HG03520 (cell line): ENCODE results near the gene PJA1.

Source experiments
- ATAC-seq: cut with Tn5 transposase; IDR thresholded peaks from one replicate; pipeline ENCODE4 v1.9.1; 2021; ENCODE audit warnings: mild to moderate bottlenecking, moderate library complexity; ENCODE audit not compliant: unreplicated experiment

PJA1 gene

DNA sequence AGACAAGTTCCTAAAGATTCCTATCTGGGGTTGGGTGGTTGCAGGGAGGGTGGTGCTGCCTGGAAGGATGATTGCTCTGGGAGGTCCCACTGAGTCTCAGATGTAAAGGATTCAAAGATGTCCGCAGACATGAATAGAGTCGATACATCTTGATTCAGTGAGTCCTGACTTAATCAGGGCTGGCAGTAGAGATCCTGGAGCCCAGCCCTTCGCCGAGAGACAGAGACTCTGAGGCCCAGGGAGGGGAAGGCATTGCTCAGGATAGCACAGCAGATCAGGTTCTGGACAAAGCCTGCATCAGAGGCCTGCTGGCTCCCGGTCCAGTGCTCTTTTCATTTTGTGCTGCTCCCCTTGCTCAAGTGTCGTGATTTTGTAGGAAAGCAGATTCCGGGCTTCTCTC, 21.7 kb downstream of the PJA1 start:
- no peak for ATAC-seq

DNA sequence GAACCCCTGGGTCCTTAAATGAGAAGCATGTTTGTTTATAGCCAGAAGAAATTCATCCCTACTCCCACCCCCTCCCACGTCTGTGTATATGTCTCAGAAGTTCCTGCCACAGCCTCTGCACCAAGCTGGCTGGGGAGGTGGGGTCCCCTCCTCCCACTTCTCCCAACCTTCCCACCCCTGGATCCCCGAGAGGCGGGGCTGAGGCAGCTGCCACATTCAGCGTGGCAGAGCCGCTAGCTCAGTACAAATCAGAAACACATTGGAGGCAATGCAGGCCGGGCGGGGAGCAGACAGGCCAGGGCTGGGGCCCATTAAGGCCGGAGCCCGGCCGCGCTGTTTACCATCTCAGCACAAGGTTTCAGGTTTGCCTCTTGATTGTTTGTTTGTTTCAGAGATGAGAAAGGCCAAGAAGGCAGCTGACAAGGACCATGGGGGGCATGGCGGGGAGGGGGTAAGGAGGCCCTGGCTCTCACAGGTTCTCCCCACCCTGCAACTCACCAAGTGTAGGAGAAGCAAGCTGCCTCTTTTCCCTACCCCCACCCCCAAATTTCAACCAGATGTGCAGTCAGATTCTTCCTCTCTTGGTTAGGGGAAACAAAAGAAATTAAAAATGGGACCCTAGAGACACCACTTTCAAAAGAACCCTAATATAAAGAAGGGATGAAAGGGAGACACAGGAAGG, 22.3 kb downstream of the PJA1 start:
- ATAC-seq: no peak

DNA sequence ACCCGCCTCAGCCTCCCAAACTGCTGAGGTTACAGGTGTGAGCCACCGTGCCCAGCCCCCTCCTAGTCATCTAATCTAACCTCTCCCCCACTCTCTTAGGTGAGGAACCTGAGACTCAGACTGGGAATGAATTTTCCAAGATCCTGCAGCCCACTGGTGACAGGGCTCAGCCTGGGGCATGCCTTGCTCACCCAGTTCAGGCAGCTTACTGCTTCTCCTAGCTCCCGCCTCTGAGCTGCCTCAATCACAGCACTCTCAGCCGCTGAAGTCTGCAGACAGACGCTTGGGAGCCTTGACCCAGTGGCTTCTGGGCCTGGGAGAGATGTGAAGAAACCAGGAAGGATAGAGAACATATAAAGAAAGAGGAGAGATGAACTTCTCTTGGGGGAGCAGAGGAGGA, 24.4 kb downstream of the PJA1 start:
- no peak for ATAC-seq

DNA sequence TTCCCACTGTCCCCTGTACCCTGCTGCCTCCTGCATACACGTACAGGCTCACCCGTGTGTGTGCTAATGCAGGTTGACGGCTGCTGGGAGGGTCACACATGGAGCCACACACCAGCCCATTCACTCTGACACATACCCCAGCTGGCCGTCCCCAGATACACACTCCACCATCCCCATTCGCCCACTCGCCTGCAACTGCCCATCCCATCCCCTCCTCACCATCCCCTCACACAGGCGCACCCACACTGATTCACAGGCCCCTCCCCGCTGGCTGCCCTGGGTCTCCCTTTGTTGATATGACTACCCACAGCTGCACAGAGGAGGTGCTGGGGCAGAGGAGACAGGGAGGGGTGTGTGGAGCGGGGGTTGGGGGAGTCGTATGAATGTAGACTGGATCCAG, 25.7 kb downstream of the PJA1 start:
- no peak for ATAC-seq

DNA sequence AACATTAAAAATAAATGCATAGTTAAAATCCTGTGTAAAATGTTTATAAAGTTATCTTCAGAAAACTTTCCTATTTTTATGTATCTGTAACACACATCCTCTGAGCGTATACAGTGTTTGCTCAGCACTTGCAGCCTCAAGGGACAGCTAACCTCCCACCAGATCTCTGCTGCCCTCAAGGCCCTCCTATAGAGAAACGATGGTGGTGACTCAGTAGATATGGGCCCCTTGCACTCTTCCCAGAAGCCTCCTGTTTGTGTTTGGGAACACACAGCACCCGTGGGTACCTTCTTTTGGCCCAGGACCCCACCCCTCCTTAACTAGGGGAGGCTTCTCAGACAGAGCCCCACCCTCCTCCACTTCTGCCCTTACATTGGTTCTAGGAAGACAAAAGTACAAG, 26.7 kb downstream of the PJA1 start:
- no peak for ATAC-seq

DNA sequence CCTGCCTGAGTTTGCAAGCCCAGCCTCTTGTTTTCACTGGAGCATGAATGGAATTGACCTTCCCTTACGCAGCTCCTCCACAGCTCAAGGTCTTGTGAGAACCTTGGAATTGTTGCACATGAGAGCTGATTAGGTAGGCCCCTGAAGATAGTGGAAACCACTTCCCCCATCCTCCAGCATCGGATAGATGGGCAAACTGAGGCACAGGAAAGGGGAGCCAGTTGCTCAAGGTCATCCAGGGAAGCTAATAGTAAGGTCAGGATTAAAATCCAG, 27.2 kb downstream of the PJA1 start:
- ATAC-seq: no peak

DNA sequence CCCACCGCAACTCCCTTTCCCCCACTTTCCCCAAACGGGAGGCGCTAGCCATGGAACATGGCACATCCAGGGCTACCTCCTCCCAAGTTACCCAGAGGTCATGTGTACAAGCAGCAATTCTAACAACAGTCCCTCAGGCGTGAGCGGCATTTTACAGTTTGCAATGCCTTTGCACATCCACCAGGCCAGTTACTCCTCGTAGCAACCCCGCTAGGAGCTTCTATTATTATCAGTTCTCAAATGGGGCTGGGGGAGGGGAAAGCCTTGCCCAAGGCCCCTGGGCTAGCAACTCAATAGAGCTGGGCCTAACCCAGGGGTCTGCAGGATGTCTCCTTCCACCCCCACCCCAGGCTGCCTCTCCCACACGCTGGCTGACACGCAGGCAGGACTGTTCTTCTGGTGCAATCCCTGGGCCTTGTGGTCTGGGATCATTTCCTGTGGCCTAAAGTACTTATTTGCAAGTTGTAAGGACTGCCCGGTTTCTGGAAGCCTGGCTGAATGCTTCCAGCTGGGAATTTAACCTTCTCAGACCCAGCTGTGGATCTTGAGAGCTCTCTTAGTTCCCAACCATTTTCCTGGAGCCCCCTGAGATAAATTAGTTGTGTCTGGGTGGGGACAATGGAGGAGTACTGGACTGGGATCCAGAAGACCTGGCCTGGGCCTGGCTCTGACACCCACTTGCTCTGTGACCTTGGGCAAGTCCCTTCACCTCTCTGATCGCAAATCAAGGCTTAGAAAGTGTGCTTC, 27.7 kb downstream of the PJA1 start:
- ATAC-seq: no peak

DNA sequence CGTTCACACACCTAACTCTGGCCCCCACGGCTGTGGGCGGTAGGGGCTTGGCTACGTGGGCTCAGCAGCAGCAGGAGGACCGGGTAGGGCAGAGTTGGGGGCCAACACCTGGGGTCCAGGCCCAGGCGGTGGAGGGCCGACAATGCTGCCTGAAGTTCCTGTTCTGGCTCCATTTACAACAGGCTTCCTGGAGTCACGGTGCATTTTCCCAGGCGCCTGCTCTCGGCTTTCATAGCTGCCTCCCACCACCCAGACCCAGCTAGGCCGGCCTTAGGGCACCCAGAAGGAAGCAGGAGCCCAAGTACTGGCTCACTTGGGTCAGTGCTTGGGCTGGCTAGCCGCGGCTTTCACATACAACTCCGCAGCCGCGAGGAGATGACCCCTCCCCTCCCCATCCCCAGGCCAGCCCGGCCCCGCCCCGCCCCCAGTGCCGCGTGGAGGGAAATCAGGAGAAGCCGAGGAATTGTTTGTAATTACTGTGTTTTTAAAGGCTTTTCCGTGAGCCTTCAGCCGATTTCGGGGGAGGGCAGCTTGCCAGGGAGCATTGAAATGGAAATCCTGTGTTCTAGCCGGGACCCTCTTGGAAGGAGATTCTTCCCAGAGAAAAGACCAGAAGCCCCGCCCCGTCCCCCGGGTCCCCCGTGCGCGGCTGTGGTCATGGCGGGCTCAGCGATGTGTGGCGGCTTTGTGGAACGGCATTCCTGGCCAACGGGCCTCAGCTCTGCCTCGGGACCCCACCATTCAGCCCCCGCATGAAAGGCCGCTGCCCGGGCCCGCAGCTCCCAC, 28.5 kb downstream of the PJA1 start:
- no peak for ATAC-seq

DNA sequence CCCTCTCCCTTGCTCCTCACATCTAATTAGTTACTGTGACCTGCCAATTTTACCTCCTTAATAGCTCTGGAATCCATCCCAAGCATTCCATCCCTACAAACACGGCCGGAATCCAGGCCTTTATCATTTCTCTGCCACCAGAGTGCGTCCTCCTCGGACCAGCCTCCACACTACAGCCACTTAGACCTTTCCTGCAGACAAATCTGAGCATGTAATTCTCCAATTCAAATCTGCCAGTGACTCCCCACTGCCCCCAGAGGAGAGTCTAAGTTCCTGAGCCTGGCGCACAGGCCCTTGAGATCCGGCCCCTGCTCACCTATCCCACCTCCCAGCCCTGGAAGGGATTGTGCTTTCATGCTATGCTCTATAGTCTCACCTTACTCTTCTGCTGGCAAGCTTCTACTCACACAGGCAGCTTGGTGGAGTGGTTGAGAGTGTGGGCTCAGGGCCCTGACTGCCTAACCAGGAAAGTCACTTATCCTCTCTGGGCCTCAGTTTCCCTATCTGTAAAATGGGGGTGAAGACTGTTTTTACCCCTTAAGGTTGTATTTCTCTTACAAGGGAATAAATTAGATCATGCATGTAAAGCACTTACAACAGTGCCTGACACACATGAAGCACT, 31.2 kb downstream of the PJA1 start:
- no peak for ATAC-seq

DNA sequence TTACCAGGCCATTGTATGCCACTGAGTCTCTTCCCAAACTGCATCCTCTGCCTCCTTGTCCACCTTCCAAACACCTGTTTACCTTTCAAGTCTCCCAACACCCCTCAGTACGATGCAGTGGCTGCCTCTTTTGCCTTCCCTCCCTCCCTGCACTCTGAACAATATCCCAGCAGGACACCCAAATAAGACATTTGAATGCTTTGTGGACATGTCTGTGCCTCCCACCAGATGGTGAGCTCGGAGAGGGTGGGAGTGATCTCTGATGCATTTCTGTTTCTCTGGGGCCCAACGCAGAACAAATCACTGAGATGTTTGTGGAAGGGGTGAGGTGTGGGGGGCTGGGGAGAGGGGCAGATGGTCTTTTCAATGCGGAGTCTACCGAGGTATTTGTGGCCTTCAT, 33.4 kb downstream of the PJA1 start:
- no peak for ATAC-seq

DNA sequence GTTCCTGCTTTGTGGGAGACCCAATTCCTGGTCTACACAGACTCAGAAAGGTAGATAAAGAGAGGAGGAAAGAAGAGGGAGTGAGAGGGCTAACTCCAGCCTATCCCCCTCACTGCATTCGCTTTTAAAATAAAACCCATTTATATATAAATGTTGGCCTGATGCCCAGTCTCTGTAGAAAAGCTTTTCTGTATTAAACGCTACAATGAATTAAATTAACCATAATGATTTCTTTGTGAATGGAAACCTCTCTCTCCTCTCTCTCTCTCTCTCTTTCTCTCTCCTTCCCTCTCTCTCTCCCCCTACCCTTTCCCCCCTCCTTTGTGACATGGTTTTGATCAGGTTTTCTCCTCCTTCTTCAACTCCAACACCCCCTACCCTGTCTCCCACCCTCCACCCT, 34.8 kb downstream of the PJA1 start:
- ATAC-seq: no peak

DNA sequence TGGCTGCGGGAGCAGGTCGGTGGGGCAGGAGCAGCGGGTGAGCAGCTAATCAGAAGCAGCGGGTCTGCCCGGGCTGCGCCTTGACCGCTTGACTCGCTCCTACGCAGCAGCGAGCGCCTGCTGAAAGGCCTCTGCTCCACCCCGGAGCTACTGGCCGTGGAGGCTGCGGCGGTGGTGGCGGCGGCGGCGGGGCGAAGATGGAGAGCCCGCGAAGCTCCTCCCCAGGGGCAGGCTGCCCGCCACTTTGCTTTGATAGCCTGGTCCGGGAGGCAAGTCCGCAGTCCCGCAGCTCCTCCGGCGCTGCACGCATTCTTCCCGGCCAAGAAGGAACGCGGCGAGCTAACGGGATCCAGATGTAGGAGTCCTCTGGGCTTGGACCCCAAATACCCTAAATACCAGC, 36.7 kb downstream of the PJA1 start:
- no peak for ATAC-seq

DNA sequence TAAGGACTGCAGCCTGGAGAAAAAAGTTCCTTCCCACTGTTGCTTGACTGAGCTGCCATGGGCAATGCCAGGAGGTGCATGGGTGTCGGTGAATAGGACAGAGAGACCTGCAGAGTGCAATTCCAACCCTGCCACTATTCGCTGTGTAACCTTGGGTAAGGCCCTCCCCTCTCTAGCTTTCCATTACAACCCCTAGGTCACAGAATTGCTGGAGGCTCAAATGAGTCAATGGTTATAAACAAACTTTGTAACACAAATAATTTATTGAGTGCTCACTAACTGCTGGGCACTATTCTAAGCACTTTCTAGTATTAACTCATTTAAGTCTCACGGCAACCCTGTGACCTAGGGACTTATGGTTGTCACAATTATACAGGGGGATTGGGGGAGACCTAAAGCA, 37.8 kb downstream of the PJA1 start:
- no peak for ATAC-seq

DNA sequence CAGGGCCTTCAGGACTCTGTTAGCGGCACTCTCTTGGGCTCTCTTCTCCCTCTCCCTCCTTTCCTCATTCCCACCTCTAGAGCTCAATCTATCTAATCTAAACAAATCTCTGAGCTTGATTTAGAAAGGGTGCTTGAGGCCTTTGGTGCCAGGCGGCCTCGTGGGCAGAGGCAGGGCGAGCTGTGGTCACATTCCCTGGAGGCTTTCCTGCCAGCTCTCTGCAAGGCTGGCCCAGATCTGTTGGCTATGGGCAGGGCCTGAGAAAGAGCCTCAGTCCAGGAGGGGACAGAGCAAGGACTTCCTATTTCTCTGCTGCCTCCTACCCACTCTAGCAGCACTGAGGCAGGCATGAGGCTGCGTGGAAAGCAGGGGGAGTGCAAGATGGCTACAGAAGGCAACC, 38.6 kb downstream of the PJA1 start:
- ATAC-seq: no peak

DNA sequence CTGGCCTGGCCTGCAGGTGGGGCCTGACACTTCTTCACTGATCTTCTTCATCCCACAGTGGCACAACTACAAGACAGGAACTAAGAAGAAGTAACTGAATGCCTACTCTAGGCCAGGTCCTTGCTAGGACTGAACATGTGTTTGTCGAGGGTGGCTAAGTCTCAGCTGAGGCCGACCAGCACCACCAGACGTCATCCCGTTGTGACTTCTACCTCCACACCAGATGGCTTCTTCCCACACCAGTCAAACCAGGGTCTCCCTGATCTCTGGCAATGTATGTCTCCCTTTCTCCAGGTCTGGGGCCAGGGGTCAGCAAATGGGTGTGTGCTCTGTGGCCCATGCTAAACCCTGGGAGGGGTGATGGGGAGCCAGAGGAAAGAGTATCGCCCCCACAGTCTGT, 40.2 kb downstream of the PJA1 start:
- no peak for ATAC-seq

DNA sequence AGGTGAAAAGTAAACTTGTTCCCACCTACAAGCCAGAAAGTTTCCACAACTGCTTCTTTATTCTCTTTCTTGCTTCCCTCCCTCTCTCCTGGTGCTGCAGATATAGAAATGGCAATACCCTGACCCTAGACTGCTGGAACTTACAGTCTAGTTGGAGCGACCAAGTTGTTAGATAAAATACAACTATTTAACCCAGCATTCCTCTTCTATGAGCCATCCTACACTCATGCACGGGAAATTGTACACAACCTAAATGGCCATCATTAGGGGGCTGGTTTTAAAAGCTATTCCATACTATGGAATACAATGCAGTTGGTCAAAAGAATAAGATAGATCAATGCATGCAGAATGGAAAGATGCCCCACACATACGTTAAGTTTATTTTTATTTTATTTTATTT, 41.1 kb downstream of the PJA1 start:
- ATAC-seq: no peak

DNA sequence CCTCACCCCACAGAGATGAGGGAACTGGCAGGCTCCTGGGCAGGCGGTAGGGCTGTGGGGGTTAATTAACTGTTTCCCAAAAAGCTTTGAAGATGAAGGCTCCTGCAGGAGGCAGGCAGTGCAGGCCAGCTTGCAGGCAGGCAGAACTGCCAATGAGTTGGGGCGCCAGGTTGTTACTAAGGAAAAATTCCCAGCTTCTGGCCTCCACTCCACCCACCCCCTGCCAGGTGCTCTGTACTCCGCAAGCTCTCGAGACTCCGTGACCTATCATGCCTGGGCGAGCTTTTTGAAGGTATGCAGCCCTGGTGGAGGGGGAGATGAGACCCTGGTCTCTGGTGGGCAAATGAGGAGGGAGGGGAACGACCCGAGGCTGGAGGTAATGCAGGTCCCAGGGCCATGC, 41.8 kb downstream of the PJA1 start:
- no peak for ATAC-seq

DNA sequence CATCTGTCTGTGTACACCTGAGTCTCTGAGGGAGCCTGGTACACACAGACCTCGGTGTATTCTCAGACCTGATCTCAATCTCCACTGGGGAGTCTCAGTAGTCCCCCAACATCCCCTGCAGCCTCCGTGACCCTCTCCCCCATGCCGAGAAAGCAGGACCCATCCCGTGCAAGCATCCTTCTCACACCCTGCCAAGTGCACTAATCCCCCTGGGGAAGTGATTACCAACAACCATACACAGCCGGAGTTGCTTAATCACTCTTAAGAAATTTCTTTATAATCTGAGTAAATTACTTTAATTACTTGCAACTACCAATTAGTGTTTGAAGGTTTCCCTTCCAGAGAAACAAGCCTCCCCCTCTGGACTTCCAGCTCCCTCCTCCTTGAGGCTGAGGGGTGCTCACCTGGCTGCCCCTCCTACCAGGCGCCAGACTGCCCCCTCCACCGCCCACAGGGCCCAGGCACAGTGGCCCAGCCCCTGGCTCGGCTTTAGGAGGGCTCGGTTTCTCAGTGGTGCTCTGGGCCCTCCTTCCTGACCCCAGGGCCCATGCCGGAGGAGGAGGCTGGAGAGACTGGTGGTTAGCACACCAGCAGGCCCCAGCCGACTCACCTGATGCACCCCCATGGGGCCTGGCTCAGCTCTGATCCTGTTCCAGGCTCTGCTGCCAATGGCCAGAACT, 43.8 kb downstream of the PJA1 start:
- no peak for ATAC-seq

DNA sequence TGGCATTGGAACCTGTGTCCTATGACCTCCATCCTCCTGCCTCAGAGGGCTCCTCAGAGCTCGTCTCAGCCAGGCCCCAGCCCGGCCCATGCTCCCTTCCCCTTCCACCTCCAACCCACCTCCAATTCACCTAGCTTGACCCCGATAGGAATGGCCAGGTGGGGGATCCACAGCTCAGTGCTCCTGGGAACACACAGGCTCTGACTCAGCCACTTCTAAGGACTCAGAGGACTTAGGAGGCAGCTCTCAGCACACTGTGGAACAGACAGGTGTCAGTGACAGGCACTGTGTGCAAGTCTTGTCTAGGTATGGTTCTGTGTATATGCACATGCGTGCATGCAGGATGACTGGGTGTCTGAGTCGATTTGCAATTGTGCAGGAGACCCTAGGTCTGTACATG, 44.8 kb downstream of the PJA1 start:
- no peak for ATAC-seq

DNA sequence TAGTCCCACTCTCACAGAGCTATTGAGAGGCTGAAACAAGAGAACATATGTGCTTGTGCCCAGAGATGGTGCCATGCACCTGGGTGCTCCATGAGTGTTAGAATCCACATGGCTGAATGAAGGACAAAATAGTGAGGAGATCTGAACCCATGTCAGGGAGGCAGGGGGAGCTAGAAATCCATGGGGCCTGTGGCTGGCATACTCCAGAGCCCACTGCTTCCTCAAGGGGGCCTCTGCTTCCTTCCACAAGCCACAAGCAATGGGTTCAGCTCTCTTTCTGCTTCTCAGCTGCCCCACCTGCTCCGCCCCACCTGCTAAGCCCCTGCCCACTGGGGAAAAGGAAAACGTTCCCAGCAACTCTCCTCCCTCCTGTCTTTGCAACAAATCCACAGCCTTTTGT, 46.1 kb downstream of the PJA1 start:
- no peak for ATAC-seq

DNA sequence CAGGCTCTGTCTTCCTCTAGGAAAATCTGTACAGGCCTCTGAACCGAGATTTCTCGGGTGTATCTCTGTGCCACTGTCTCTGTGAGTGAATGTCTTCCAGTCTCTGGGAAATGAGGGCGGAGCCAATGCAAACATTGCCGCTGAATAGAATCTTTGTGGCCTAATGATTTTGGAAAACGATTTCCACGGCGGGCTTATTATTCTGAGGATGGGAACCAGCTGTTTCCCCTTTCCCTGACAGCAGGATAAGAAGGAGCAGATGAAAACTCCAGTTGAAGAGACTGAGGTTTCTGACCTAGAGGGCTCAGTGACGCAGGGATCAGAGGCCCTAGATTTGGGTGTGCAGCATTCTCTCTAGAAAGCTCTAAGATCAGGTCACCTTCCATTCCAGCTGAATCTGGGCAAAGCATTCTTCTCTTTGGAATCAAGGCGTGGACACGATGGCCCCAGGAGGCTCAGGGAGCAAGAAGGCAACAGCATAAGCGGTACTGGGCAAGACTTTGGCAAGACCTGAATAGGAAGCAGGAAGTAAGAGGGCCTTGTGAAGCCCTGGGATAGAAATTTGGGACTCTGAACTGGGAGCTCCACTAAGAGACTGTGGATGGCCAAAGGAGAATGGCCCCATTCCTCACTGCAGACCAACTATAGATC, 47.3 kb downstream of the PJA1 start:
- ATAC-seq: no peak
